NCI-H345 (cell line): ENCODE measurements around the gene PPIF.

ENCODE experiments used
- DNase-seq: peaks from one replicate; lab custom pipeline; 2025; lab: John Stamatoyannopoulos, UW

The PPIF gene

GRCh38 chr10:79347226-79347893, at the start of gene PPIF:
Gene PPIF, plus strand, starts transcription at chr10:79347469. Its CDS starts 80 bp downstream, at chr10:79347549.
- peak; percentile 90 for DNase-seq

- peak; percentile 5 for DNase-seq
These were observed 48.6 kb upstream of the PPIF start for GRCh38 chr10:79298403-79299244.

- no peak for DNase-seq
These were observed 47.6 kb upstream of the PPIF start for GRCh38 chr10:79299397-79300241.

GRCh38 chr10:79300711-79301110, 46.6 kb upstream of the PPIF start:
- no peak for DNase-seq

GRCh38 chr10:79301754-79302530, 45.3 kb upstream of the PPIF start:
- no peak for DNase-seq

GRCh38 chr10:79303631-79304478, 43.4 kb upstream of the PPIF start:
- DNase-seq = no peak

GRCh38 chr10:79304479-79305087, 42.7 kb upstream of the PPIF start:
- DNase-seq = no peak

GRCh38 chr10:79305515-79305914, 41.8 kb upstream of the PPIF start:
- no peak for DNase-seq

- DNase-seq = no peak
These were observed 41.3 kb upstream of the PPIF start for GRCh38 chr10:79305988-79306387.

GRCh38 chr10:79306644-79307220, 40.5 kb upstream of the PPIF start:
- DNase-seq = no peak

GRCh38 chr10:79308016-79308415, 39.3 kb upstream of the PPIF start:
- DNase-seq = no peak

- no peak for DNase-seq
These were observed 38.2 kb upstream of the PPIF start for GRCh38 chr10:79308969-79309665.

- DNase-seq = no peak
These were observed 36.9 kb upstream of the PPIF start for GRCh38 chr10:79310200-79310865.

- no peak for DNase-seq
These were observed 36.2 kb upstream of the PPIF start for GRCh38 chr10:79310911-79311573.

- no peak for DNase-seq
These were observed 35.5 kb upstream of the PPIF start for GRCh38 chr10:79311581-79312407.

- DNase-seq = no peak
These were observed 34.6 kb upstream of the PPIF start for GRCh38 chr10:79312601-79313187.

GRCh38 chr10:79313320-79313719, 33.9 kb upstream of the PPIF start:
- DNase-seq = no peak
